Neural cell (in vitro differentiated cells): ENCODE data around the gene CTRL. TPM values are rescaled to one million over a fixed set of nuclear protein-coding genes. Genes with fewer than 3 reads are reported as not detected.

Experiments
- H2AFZ ChIP-seq: fragments of 200-600, 300-800 bp; sonication (generic), shearing (Covaris generic); 2 replicates; pipeline ENCODE4 v1.6.0; 2014; ENCODE audit warnings: low read depth, mild to moderate bottlenecking, antibody characterized with exemption, low read length, moderate library complexity
- H3F3A ChIP-seq: fragments of 200-600 bp; shearing (Covaris generic); 2 replicates; pipeline ENCODE4 v1.6.1; 2016; ENCODE audit warnings: mild to moderate bottlenecking, moderate library complexity, mixed read lengths, antibody characterized with exemption, low read length; ENCODE audit not compliant: insufficient read depth, poor library complexity, severe bottlenecking
- H3K27ac ChIP-seq: fragments of 200-600, 300-800 bp; sonication (generic), shearing (Covaris generic); 2 replicates; pipeline ENCODE4 v1.5.1; 2014; ENCODE audit warnings: mild to moderate bottlenecking, low read length, moderate library complexity
- H3K27me3 ChIP-seq: fragments of 300-800, 200-600 bp; sonication (generic), shearing (Covaris generic); 2 replicates; pipeline ENCODE4 v1.6.0; 2014; ENCODE audit warnings: mild to moderate bottlenecking, low read depth, low read length, moderate library complexity; ENCODE audit not compliant: insufficient read depth
- H3K36me3 ChIP-seq: fragments of 300-800, 200-600 bp; sonication (generic), shearing (Covaris generic); 2 replicates; pipeline ENCODE4 v1.5.1; 2014; ENCODE audit warnings: mild to moderate bottlenecking, antibody characterized with exemption, low read length, moderate library complexity; ENCODE audit not compliant: insufficient read depth
- H3K4me2 ChIP-seq: fragments of 300-800, 200-600 bp; sonication (generic), shearing (Covaris generic); 2 replicates; pipeline ENCODE4 v1.6.0; 2014; ENCODE audit warnings: mild to moderate bottlenecking, low read length
- H3K4me3 ChIP-seq: fragments of 300-800, 200-600 bp; sonication (generic), shearing (Covaris generic); 2 replicates; pipeline ENCODE4 v1.5.1; 2014; ENCODE audit warnings: mild to moderate bottlenecking, low read length, moderate library complexity
- H3K79me2 ChIP-seq: fragments of 200-600 bp; shearing (Covaris generic); replicated peaks from 2 replicates; pipeline ENCODE4 v1.6.0; 2014; ENCODE audit warnings: mild to moderate bottlenecking, low read length, moderate library complexity; ENCODE audit not compliant: insufficient read depth
- H3K9ac ChIP-seq: fragments of 300-800, 200-600 bp; sonication (generic), shearing (Covaris generic); 2 replicates; pipeline ENCODE4 v1.6.1; 2016; ENCODE audit warnings: mild to moderate bottlenecking, low read length, mixed read lengths
- H3K9me2 ChIP-seq: fragments of 200-600 bp; shearing (Covaris generic); 2 replicates; pipeline ENCODE4 v1.6.1; 2016; ENCODE audit warnings: mild to moderate bottlenecking, low read length, mixed read lengths; ENCODE audit not compliant: insufficient read depth
- H3K9me3 ChIP-seq: fragments of 200-600, 300-800 bp; sonication (generic), shearing (Covaris generic); 2 replicates; pipeline ENCODE4 v1.6.1; 2016; ENCODE audit warnings: mild to moderate bottlenecking, mixed run types, low read length, moderate library complexity, mixed read lengths
- H4K20me1 ChIP-seq: fragments of 200-600 bp; shearing (Covaris generic); 2 replicates; pipeline ENCODE4 v1.6.1; 2016; ENCODE audit warnings: mild to moderate bottlenecking, mixed run types; ENCODE audit not compliant: insufficient read depth
- EP300 ChIP-seq: fragments of 450-650 bp; conservative IDR thresholded peaks from 2 replicates; pipeline ENCODE4 v1.6.1; 2014; ENCODE audit warnings: antibody characterized with exemption, mild to moderate bottlenecking, moderate library complexity; ENCODE audit not compliant: poor library complexity, severe bottlenecking
- EZH2 ChIP-seq: fragments of 200-600, 300-800 bp; shearing (Covaris generic), sonication (generic); IDR thresholded peaks from 2 replicates; pipeline ENCODE4 v1.6.1; 2014; ENCODE audit warnings: antibody characterized with exemption, low read length, borderline replicate concordance, mild to moderate bottlenecking; ENCODE audit not compliant: insufficient read depth, poor library complexity, severe bottlenecking
- MXI1 ChIP-seq: fragments of 450-650 bp; conservative IDR thresholded peaks from 2 replicates; pipeline ENCODE4 v1.6.1; 2014; ENCODE audit warnings: antibody characterized with exemption, mild to moderate bottlenecking; ENCODE audit not compliant: poor library complexity, severe bottlenecking
- POLR2AphosphoS5 ChIP-seq: IDR thresholded peaks from 2 replicates; pipeline ENCODE4 v1.6.1; 2012
- RAD21 ChIP-seq: fragments of 450-650 bp; conservative IDR thresholded peaks from 2 replicates; pipeline ENCODE4 v1.6.1; 2014; ENCODE audit warnings: antibody characterized with exemption, mild to moderate bottlenecking, moderate library complexity
- REST ChIP-seq: IDR thresholded peaks from 2 replicates; pipeline ENCODE4 v1.6.1; 2012; ENCODE audit warnings: borderline replicate concordance
- SMC3 ChIP-seq: fragments of 450-650 bp; conservative IDR thresholded peaks from 2 replicates; pipeline ENCODE4 v1.6.1; 2014; ENCODE audit warnings: antibody characterized with exemption, mild to moderate bottlenecking, moderate library complexity; ENCODE audit not compliant: poor library complexity
- TAF1 ChIP-seq: IDR thresholded peaks from 2 replicates; pipeline ENCODE4 v1.6.1; 2012; ENCODE audit warnings: low read depth
- polyA plus RNA-seq: library from polyadenylated mRNA; depleted of rRNA; stranded (reverse); fragments of >200 nt; gene quantifications from 2 replicates; pipeline ENCODE4 v1.2.3, GENCODE V29; 2014
- TF ChIP-seq, protein P1 (sequence below): fragments of 450-650 bp; IDR thresholded peaks from 2 replicates; pipeline ENCODE4 v1.5.1; 2014; ENCODE audit warnings: antibody characterized with exemption, mild to moderate bottlenecking, moderate library complexity; ENCODE audit not compliant: poor library complexity, severe bottlenecking

Gene CTRL
- polyA plus RNA-seq, 1 donor from 2014 or later: 3.8 TPM

- TF ChIP-seq RAD21 (no peak), EZH2 (no peak), TAF1 (no peak), POLR2AphosphoS5 (no peak), MXI1 (no peak), SMC3 (no peak), EP300 (no peak), REST (no peak)
- TF ChIP-seq, protein P1, sequence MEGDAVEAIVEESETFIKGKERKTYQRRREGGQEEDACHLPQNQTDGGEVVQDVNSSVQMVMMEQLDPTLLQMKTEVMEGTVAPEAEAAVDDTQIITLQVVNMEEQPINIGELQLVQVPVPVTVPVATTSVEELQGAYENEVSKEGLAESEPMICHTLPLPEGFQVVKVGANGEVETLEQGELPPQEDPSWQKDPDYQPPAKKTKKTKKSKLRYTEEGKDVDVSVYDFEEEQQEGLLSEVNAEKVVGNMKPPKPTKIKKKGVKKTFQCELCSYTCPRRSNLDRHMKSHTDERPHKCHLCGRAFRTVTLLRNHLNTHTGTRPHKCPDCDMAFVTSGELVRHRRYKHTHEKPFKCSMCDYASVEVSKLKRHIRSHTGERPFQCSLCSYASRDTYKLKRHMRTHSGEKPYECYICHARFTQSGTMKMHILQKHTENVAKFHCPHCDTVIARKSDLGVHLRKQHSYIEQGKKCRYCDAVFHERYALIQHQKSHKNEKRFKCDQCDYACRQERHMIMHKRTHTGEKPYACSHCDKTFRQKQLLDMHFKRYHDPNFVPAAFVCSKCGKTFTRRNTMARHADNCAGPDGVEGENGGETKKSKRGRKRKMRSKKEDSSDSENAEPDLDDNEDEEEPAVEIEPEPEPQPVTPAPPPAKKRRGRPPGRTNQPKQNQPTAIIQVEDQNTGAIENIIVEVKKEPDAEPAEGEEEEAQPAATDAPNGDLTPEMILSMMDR: no peak
- Histone ChIP-seq H3K4me2 (no peak overlapping the region), H3K27ac (no peak overlapping the region), H3K9me3 (no peaks in the 10 kb centered on the region), H3K4me3 (no peak overlapping the region), H3K36me3 (no peaks in the 10 kb centered on the region), H2AFZ (no peak overlapping the region), H4K20me1 (no peaks in the 10 kb centered on the region), H3K9ac (no peak overlapping the region), H3F3A (no peaks in the 10 kb centered on the region), H3K79me2 (no peaks in the 10 kb centered on the region), H3K9me2 (no peaks in the 10 kb centered on the region), H3K27me3 (peaks cover 18% of the 10 kb centered on the region)
Measured at GRCh38 chr16:67963662-67964321, 32.1 kb upstream of the CTRL start.

- Histone ChIP-seq H3K36me3 (no peaks in the 10 kb centered on the region), H3K9ac (no peak overlapping the region), H3K4me3 (no peak overlapping the region), H3K27me3 (peaks cover 13% of the 10 kb centered on the region), H3F3A (no peaks in the 10 kb centered on the region), H3K4me2 (no peak overlapping the region), H4K20me1 (no peaks in the 10 kb centered on the region), H3K27ac (no peak overlapping the region), H3K9me3 (no peaks in the 10 kb centered on the region), H2AFZ (no peak overlapping the region), H3K79me2 (no peaks in the 10 kb centered on the region), H3K9me2 (no peaks in the 10 kb centered on the region)
- TF ChIP-seq RAD21 (no peak), EZH2 (no peak), SMC3 (no peak)
- TF ChIP-seq, protein P1: no peak
Measured at GRCh38 chr16:67963292-67963661, 31.6 kb upstream of the CTRL start.
